IPS DF 19.7 (cell line): Measurements from ENCODE around the gene SECISBP2.

Source experiments
- DNase-seq: peaks from one replicate; pipeline ENCODE4 v3.0.0-alpha.2; 2013; ENCODE audit warnings: low read depth, low spot score

The SECISBP2 gene

DNA sequence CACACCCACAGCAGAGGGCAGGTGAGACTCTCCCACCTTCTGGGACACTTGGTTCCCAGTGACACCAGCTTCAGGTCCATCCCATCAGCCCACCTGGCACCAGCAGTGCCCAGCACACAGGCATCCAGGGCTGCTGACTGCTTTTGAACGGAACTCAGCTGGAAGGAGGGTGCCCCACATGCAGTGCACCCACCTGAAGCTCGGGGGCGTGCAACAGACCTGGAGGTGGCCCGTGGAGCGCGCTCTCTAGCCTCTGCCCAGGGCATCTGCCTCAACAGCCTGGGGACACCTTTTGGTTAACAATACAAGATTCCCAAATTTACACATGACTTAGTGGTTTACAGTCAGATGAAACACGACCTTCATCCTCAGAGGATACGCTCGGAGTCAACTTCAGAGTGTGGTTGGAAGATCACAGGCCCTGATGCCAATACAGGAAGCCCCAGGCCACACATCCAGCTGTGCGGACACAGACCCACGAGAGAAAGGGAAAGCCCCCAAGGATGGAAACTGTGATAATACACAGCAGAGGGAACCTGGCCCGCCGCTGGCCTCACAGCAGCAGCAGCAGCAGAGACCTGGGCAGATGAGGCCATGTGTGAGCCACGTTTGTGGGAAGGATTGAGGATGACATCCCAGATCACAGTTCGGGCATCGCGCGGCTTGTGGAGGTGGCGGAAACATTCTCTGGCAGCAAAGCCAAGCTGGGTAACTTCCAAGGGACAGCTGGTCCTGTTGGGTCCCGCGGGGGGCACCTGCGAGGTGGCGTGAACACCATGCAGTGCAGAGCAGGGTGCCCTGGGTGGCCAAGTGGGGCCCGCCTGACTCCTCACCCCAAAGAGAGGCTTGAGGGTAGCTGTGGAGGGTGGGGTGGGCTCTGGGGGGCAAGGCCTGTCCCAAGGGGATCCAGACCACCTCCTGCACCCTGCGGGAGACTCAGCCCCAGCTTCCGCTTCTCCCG lies 64.0 kb downstream of the SECISBP2 start:
- no peak for DNase-seq

DNA sequence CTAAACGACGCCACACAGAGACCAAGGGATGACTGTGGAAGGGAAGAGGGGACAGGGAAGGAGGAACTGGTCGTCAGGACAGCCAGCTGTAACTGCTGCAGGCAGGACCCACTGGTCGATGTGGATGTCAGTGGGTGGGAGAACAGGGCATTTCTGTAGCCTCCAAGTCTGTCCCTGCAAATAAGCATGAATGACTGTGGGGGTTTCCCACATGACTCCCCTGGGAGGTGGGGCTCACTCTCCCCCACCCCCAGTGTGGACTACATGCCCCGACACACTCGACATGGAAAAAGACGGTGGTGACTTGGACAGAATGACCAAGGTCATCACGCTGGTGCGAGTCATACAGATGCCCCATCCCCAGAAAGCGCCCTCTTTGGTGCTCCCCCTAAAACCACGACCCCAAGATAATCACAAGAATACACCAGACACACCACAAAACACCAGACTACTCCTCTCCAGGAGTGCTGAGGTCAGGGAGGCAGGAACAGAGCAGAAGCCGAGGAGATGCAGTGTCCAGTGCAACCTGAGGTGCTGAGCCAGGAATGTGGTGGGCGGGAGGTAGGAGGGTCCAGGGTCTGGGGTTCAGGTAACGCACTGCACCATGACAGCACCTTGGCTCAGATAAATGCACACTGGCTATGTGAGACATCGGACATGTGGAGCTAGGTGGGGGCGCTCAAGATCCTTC lies 64.9 kb downstream of the SECISBP2 start:
- DNase-seq: no peak

DNA sequence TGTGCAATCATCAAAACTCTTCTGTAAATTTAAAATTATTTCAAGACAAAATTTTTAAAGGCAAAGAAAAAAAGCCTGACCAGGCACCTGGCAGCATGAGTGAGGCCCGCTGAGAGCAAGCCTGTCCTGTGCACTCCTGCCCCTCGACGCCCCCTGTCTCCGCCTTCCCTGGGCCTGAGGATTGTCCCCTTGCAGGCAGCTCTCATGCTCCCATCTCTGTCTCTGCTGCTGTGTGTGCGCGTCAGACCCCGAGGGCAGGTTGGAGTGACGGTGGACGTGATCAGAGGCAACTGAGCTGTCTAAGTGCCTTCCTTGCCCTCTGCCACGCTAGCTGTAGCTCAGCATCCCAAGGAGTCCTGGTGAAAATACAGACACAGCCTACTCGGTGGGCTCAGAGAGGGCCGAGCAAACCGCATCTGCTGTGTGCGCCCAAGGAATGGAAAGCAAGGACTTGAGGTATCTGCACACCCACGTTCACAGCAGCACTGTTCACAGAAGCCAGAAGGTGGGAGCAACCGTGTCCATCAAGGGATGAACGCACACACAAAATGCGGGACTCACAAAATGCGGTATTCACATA lies 65.5 kb downstream of the SECISBP2 start:
- DNase-seq: no peak

DNA sequence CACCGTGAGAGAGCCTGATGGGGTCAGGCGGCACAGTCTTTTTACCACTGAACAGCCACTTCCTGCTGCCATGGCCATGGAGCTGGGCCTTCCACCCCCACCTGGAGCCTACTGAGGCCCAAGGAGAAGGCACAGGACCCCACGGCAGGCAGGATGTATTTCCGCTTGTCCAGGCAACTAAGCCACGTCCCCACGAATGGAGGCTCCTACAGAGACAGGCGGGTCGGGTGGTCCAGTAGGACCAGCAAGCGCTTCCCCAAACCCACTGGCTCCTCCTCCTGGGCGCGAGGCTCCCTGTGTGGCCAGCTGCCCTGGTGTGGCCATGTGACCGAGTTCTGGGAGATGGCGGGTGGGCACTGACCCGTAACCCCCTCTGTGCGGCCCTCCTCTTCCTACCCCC lies 66.5 kb downstream of the SECISBP2 start:
- no peak for DNase-seq

DNA sequence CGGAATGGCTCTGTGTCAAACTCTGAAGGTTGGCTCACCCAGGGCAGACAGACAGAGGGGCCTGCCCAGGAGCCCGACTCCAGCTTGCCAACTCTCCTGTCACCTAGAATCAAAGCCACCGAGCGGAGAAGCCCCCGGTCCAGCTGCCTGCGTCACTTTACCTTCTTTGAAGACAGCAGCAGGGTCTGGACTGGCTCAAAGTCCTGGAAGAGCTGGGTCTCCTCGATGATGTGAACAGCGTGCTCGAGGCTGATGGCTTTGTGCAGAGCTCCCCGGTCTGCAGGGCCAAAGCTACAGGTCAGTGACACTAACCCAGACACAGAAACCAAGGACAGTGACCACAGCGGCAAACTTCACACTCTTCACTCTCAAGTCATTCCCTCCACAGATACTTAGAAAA lies 67.9 kb downstream of the SECISBP2 start:
- no peak for DNase-seq

DNA sequence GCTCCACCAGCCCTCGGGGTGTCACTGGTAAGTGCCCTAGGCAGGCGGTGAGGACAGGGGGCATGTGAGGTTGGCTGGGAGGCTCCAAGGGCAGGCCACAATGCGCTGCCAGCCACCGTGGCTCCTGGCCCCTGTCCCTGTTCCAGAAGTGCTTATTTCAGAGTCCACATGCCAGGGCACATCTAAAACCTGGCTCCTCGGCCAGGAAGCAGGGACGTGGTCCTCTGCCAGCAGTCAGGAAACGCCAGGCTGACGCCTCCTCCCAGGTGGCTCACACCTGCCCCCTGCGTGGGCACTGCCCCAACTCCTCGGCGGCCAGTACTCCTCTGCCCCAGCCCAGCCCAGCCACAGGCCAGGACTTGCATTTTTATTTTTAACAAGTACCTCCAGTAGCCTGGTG lies 68.5 kb downstream of the SECISBP2 start:
- DNase-seq: no peak

DNA sequence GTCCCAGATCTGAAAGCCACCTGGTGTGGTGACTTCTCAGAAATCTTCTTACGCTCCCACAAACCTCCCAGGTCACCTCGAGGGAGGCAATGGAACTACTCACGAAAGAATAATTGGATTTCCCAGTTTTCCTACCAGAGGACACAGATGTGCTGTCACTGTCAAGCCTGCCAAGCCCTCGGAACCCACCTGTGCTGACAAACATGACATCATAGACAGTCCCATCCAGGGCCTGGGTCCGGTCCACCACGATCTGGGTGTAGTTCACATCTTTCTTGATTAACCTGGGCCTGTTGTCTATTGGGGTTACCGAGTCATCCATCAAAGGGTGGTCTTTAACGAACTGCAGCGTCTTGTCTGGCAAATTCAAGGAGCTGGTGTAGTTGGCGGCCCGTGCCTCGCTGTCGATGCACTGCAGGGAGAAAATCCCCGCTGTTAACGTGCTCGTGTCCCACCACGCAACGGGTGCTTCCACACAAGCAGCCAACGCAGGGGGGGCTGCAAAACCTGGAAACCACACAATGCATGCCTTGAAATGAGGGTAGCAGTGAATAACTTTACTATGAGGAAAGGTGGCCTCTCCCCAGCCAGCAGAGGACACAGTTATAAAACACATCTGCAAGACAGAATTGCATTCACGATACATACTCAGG lies 69.0 kb downstream of the SECISBP2 start:
- DNase-seq: no peak

DNA sequence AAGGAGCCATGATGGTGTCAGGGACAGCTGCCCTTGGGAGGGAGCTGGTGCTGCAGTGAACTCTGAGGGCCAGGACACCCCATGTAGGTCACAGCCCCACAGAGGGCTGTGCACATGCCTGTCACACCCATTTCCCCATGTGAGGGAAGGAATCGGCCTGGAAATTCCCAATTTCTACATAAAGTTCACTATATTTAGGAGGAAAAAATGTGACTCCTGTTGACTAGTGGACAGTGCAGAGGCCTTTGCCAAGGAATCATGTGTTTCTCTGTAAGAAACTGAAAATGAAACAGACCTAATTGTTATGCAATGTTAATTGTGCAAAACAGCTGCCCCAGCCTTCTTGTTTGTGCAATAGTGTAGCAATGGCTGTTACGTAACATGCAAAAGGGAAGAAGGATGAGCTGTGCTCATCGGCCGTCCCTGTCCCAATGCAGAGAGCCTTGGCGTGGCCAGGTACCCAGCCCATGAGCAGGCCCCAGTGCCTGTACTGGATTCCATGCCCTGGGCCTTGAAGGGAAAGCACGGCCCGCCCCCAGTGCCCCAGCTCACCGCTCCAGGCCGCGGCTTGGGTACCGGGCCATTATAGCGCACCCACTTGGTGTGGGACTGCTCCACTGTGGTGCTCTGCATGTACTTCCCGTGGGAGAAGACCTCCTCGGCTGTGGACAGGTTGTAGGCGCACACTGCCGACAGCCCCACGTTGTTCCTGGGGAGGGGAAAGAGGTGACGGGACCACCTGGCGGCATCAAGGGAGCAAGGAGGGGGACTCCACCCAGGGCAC lies 70.0 kb downstream of the SECISBP2 start:
- DNase-seq: no peak

DNA sequence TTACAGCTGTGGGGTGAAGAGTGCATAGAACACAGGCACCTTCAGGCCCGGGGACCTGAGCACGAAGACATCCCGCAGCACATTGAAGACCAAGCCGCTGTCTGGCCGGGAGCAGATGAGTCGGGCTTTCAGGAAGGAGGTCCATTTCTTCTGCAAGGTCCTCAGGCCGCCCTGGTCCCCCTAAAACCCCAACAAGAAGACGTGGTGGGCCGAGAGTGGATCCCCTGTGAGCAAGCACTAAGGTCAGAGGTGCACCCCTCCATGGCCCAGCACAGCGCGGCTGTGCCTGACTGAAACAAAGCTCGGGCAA lies 70.5 kb downstream of the SECISBP2 start:
- DNase-seq: no peak

DNA sequence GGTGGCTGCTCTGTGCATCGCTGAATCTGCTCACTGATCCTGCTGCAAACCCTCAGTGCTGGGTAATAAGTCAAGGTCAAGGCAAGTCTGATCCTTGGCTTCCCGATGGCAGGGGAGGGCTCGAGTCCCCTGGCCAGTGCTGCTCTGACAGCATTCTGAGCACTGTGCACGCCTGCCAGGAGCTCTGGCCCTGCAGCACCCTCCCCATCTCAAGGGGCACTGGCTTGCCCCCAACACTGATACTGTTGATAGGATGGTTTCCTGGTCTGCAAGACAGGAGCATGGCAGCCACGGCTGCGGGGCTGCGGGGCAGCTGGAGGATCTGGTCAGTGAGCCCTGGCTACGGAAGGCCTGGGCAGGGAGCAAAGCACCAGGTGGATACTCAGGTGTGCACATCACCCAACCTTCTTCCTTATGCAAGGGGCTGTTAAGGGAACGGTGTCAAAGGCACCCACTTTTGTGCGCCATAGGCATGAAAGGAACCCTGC lies 71.8 kb downstream of the SECISBP2 start:
- DNase-seq: no peak

DNA sequence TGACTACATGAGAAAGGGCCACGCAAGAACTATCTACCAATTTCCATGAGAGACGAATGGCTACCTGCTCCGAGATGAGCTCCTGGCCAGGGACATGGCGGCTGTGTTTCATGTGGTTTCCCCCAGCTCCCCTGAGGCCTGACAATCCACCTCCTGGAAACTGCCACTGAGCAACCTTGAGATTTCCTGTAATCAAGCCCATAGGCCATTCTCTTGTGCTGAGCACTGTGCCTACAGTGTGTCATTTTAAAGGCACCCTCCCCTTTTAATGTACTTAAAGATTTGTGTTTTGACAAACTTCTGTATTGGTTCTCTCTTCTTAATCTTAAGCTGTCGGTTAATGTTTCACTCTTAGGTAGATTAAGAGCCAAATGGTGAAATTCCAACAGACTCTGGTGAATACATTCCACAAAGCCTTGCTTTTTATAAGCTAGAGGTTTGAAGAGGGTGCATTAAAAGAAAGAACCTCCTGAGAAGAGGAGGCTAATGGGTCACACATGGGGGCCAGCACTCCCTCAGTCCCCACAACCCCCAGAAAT lies 72.3 kb downstream of the SECISBP2 start:
- no peak for DNase-seq

DNA sequence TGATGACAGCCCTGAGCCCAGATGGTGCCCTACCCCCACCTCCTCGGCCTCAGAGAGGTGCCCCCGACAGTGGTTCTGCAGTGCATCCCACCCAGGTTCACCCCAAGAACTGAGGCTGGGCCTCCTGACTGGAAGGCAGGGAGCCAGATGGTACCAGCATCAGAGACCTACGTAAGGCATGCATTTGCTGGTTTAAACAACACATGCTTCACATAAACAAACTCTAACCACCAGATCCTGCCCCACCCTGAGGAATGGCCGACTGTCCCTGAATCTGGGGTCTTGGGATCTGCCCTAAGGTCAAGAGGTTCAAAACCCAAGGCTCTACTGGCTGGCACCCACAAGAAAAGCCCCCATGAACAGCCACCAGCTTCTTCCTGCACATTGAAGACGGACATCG lies 73.3 kb downstream of the SECISBP2 start:
- DNase-seq: no peak

DNA sequence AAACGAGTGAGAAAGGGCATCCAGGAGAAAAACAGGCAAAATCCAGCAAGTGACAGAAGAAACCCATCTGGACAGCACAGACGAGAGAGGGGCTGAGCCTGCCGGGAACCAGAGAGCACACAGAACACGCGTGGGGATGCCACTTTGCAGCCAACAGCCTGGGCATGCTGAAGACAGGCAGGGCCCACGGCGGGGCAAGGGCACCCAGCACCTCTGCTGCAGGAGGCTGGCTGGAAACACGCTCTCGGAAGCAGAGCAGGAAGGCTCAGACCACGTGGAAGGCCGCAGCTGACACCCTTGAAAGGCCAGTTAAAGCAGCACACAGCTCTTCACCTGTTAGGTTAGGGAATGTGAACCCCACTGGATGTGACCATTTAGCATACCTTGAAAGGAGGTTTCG lies 76.1 kb downstream of the SECISBP2 start:
- DNase-seq: no peak

DNA sequence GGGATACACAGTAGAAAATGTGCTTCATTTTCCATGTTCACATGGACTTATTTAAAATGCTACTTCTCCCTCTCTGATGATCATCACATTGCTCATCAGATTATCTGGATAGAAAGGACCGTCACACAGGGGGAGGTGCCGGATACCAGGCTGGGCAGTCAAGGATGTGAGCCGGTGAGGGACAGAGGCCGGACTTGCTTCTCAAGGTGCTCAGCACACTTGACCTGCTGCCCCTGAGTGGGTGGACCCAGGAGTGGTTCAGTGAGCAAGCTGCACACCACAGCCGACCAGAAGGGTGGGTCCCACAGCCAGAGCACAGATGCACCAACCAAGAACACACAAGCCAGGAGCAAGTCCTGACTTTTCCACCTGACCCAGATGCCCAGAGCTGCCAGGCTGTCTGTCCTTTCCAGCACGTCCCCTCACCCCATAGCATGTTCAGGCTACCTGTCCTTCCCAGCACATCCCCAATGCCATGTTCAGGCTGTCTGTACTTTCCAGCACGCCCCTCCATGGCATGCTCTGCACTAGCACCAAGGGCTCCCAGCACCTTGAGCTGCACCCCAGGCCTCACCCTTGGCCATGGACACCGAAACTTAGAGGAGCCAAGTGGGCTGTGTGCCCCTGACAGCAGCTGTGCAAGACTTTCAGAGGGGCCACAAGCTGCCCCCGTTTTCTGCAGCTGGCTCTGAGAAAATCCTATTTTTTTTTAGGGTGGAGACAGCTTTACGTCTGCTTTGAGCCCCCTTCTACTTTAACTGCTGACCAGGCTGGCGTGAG lies 77.8 kb downstream of the SECISBP2 start:
- no peak for DNase-seq

DNA sequence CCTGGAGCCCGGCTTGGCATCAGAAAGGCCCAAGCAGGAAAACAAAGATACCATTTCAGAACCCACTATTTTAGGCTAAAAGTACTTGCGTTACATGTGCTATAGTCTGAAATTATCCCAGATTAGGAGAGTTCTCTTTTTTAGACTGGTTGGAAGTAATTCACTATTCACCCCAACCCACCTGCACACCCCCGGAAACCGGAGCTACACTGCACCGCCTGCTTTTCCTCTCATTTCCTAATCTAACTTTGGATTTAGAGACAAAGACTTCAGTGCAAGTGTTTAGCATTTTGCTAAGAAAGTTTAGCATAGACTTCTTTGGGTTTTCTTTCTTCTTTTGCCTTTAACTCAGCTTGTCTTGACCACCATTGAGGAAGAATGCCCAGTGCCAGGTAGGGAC lies 79.2 kb downstream of the SECISBP2 start:
- no peak for DNase-seq

DNA sequence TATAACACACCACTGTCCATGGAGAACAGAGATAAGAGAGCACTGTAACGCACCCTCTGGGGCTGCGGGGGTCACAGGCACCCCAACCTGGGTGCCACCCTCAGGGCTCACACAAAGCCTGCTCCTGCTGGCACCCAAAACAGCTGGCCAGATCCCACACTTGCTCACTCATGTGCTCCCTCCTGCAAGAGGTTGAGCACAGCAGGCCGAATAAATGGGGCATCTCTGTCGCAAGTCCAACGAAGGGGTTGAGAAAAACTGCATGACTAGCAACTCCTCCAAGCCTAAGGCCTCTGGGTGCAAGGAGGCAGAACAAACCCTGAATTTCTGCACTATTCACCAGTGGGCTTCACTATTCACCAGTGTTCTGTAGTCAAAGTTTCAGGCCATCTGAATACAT lies 80.3 kb downstream of the SECISBP2 start:
- DNase-seq: no peak

DNA sequence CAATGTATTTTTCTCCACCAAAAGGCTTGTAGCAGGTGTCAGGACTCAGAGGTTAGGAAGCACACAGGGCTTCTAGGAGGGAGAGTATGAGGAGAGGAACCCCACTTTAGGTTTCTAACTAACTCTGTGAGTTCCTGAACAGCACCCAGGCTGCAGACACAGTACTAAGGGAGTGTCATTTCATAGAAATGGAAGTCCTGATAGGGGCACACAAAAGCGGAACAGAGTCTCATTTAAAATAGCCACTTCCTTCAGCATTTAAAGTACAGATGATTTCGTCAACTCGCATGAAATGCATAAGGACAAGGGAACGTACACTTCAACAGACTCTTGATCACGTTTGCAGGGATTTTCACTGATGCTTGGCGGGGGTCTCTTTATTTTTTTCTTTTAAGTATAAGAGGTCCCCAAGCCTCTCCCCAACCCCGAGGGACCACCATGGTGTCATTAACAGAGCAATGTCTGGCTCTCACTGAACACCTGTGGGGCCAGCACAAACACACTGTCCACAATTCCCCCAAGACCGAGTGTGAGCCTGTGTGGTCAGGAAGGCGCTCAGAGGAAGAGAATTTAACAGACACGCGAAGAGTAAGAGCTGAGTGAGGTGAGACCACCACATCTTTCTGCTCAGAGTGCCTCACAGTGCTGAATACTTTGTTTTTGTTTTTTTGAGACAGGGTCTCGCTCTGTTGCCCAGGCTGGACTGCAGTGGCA lies 82.3 kb downstream of the SECISBP2 start:
- DNase-seq: no peak

DNA sequence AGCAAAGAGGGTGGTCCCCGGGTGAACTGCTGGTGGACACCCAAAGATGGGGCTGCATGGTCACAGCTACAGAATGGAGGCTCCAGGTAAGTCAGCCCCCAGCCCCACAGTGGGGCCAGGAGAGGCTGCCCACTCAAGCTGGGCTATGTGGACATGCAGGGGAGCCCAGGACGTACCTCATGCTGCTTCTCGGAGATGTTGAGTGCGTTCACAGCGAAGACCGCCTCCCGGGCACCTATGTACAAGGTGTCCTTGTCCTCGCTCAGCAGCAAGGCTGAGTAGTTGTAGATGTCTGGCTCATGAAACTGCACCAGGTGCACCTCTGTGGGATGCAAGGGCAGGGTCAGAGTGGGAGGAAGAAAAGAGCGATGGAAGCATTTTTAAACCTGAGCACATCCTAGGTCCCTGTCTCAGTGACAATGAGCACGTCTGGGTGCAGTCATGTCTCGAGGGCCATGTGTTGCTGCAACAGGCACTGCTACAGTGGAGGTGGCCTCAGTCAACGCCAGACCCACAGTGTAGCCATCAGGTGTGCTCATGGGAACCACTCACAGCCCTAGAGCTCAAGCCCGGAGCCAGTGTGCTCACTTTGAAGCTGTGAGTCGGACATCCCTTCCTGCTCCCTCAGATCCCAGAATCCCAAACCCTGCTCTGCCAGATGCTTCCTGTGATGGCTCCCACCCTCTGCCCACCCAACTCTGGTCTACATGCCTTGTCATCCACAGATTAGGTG lies 84.6 kb downstream of the SECISBP2 start:
- no peak for DNase-seq

DNA sequence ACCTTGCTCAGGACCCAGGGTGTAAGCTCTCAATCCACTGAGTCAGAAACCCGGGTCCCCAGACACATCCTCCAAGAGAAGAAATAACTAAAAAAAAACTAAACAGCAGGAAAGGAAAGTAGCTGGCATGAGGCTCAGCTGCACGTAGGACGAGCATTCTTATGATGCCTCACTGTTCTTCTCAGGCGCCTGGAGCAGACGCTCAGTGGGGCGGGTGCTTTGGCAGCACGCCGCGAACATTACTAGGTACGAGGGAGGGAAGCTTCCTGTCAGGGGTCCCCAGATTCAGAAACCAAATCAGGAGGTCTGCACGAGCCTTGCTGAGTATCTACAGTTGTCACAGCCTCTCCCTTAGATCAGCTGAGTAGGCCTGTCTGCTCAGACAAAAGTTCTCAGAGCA lies 85.8 kb downstream of the SECISBP2 start:
- no peak for DNase-seq
